Spleen (tissue), 11 donors: ENCODE results near the gene EXOC3. TPM values are rescaled to one million over a fixed set of nuclear protein-coding genes. Genes with fewer than 3 reads are reported as not detected.

Experiments
- DNase-seq: peaks from one replicate; pipeline ENCODE4 v3.0.0-alpha.2; 2020
- H3K27ac ChIP-seq, 8 donors: fragments of 200-600 bp; sonication (generic) in 7 of 8; 1 replicate in 4 of 8; 2 replicates in 4 of 8; pipeline versions ENCODE4 v1.5.0 to v1.8.0; 2016 to 2021; ENCODE audit warnings: inconsistent platforms in 4 of 8, mild to moderate bottlenecking in 4 of 8, moderate library complexity in 1 of 8
- H3K27me3 ChIP-seq, 7 donors: fragments of 200-600 bp; sonication (generic) in 6 of 7; replicated peaks in 1 of 7; 1 replicate in 4 of 7; 2 replicates in 3 of 7; pipeline versions ENCODE4 v1.5.0 to v1.8.0; 2016 to 2021; ENCODE audit warnings: inconsistent platforms in 3 of 7, mild to moderate bottlenecking in 1 of 7
- H3K36me3 ChIP-seq, 6 donors: fragments of 200-600 bp; sonication (generic) in 5 of 6; 1 replicate in 4 of 6; 2 replicates in 2 of 6; pipeline versions ENCODE4 v1.5.0 to v1.8.0; 2016 to 2021; ENCODE audit warnings: inconsistent platforms in 2 of 6
- H3K4me1 ChIP-seq, 6 donors: fragments of 200-600 bp; sonication (generic) in 5 of 6; 1 replicate in 3 of 6; 2 replicates in 3 of 6; pipeline versions ENCODE4 v1.5.0 to v1.8.0; 2016 to 2021; ENCODE audit warnings: inconsistent platforms in 3 of 6
- H3K4me3 ChIP-seq, 8 donors: fragments of 200-600 bp; sonication (generic) in 7 of 8; 1 replicate in 4 of 8; 2 replicates in 4 of 8; pipeline versions ENCODE4 v1.5.0 to v1.8.0; 2016 to 2021; ENCODE audit warnings: inconsistent platforms in 4 of 8, mild to moderate bottlenecking in 4 of 8, moderate library complexity in 2 of 8
- H3K9me3 ChIP-seq, 8 donors: fragments of 200-600 bp; sonication (generic) in 7 of 8; 1 replicate in 4 of 8; 2 replicates in 4 of 8; pipeline versions ENCODE4 v1.5.0 to v1.8.0; 2016 to 2021; ENCODE audit warnings: inconsistent platforms in 4 of 8
- CTCF ChIP-seq, 11 experiments: fragments of 200-600 bp in 7 of 11; fragments of 450-650 bp in 4 of 11; sonication (generic) in 4 of 11; IDR thresholded peaks in 8 of 11; conservative IDR thresholded peaks in 3 of 11; 1 replicate in 7 of 11; 2 replicates in 4 of 11; pipeline versions ENCODE4 v1.4.0 to v1.8.0; 2016 to 2021; ENCODE audit warnings: antibody characterized with exemption in 11 of 11, inconsistent platforms in 4 of 11, mild to moderate bottlenecking in 1 of 11
- POLR2A ChIP-seq, 3 donors: fragments of 450-650 bp; IDR thresholded peaks; one replicate each; pipeline ENCODE4 v1.5.1; 2017; ENCODE audit warnings: antibody characterized with exemption in 3 of 3, mild to moderate bottlenecking in 1 of 3
- POLR2AphosphoS5 ChIP-seq, 3 donors: sonication (generic); formaldehyde crosslinking; IDR thresholded peaks; one replicate each; pipeline ENCODE4 v1.5.1; 2017; ENCODE audit warnings: antibody characterized with exemption in 3 of 3
- WGBS, 5 donors: extraction: QIAGEN DNeasy Blood & Tissue Kit in 3 of 5; methylation state at CpG; one replicate each; pipeline versions ENCODE4 v1.1.5 to v1.1.7; 2013 to 2018; 5-methylcytosine and 5-hydroxymethylcytosine counted together
- intact Hi-C: fragments of 100-400 bp; cut with DNase I; formaldehyde crosslinking; loops from one replicate; pipeline ENCODE4 v1.15.0; 2023; ENCODE audit warnings: low total_unique reads
- polyA plus RNA-seq, 3 donors: library from polyadenylated mRNA; stranded (reverse); fragments of 200-250 nt; gene quantifications; one replicate each; pipeline ENCODE4 v1.2.1, GENCODE V29; 2013
- total RNA-seq, 7 donors: library from RNA; depleted of rRNA in 3 of 7; stranded (reverse); fragments of >200 nt in 3 of 7; fragmentation: NEBNext Ultra II Directional in 4 of 7; extraction: Animal tissue kit (Norgen Biotek cat#: 25700) in 4 of 7; gene quantifications; one replicate each; pipeline versions ENCODE4 v1.1.0 to v1.2.1, GENCODE V29; 2016 to 2021
- donor health status: healthy with polysubstance abuse.
- donor health status: DM: no; HTN: no; CAD: no; lungs with moderate emphysema.
- donor health status: DM: no; HTN: no; CAD: no.
- donor health status: Bipolar disorder and iron deficiency.
- donor health status: healthy.
- donor health status: DM: no; HTN: no; CAD: no.
- donor health status: DM: yes; HTN: yes; CAD: no.

Gene EXOC3
- total and polyA plus RNA-seq, 10 donors = 22.7 to 87.0 (median 71.0) TPM

DNA sequence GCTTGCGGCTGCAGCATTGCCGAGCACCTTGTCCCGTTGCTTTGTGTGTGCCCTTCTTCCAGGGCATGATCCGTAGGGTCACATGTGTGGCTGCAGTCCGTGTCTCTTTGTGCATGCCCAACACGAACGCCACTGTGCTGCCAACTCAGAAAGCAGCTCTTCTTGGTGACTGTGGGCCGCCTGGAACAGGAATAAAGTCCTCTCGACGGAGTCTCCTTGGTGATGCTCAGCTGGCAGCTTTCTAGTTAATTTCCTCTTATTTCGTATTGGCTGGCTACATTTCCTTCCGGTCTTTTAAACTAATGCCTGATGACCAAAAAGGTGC is 5.8 kb downstream of the EXOC3 start:
- H3K4me1 ChIP-seq = peaks cover 7 to 68% (median 20%) of the 10 kb centered on the region in 6 donors
- 81 to 92% (median 85%) methylated on average over 12 of the region's 12 CpGs for WGBS, 5 donors
- peak overlapping the region in 4 of 8 donors; percentile 54 to 72 (median 62) for H3K27ac ChIP-seq
- H3K27me3 ChIP-seq = no peaks in the 10 kb centered on the region
- H3K9me3 ChIP-seq = peaks cover 0 to 27% (median 22%) of the 10 kb centered on the region in 8 donors
- no peak for DNase-seq
- H3K4me3 ChIP-seq = no peak overlapping the region
- peaks cover 0 to 82% (median 68%) of the 10 kb centered on the region in 6 donors for H3K36me3 ChIP-seq
- intact Hi-C loops = no loop called here
- TF ChIP-seq CTCF (IDR thresholded peaks at IDR 0.05 in 8 of 11, conservative IDR thresholded peaks at IDR 0.05 in 3 of 11) = no peak

- intact Hi-C loops = no loop called here
- TF ChIP-seq POLR2A (IDR thresholded peaks at IDR 0.05) (no peak), CTCF (IDR thresholded peaks at IDR 0.05 in 8 of 11, conservative IDR thresholded peaks at IDR 0.05 in 3 of 11) (no peak), POLR2AphosphoS5 (IDR thresholded peaks at IDR 0.05) (no peak)
- no peak for DNase-seq
- whole genome bisulfite sequencing, 5 donors = 85 to 94% (median 93%) methylated on average over 5 of the region's 5 CpGs
- Histone ChIP-seq H3K27ac (no peak overlapping the region), H3K9me3 (peaks cover 0 to 27% (median 22%) of the 10 kb centered on the region in 8 donors), H3K4me1 (peaks cover 3 to 68% (median 15%) of the 10 kb centered on the region in 6 donors), H3K27me3 (no peaks in the 10 kb centered on the region), H3K4me3 (no peak overlapping the region), H3K36me3 (peaks cover 0 to 86% (median 72%) of the 10 kb centered on the region in 6 donors)
These were observed 6.2 kb downstream of the EXOC3 start for GRCh38 chr5:449151-449550.

- Histone ChIP-seq H3K27me3 (no peaks in the 10 kb centered on the region), H3K4me1 (peaks cover 0 to 50% (median 8%) of the 10 kb centered on the region in 6 donors), H3K4me3 (no peak overlapping the region), H3K36me3 (peaks cover 0 to 100% (median 92%) of the 10 kb centered on the region in 6 donors), H3K27ac (no peak overlapping the region), H3K9me3 (peaks cover 0 to 27% (median 22%) of the 10 kb centered on the region in 8 donors)
- TF ChIP-seq POLR2A (IDR thresholded peaks at IDR 0.05) = no peak
- TF ChIP-seq CTCF (IDR thresholded peaks at IDR 0.05 in 8 of 11, conservative IDR thresholded peaks at IDR 0.05 in 3 of 11) = no peak
- TF ChIP-seq POLR2AphosphoS5 (IDR thresholded peaks at IDR 0.05) = no peak
- 77 to 97% (median 86%) methylated on average over 5 of the region's 5 CpGs for WGBS, 5 donors
- intact Hi-C loops = no loop called here
- DNase-seq = no peak
These were observed 8.8 kb downstream of the EXOC3 start for GRCh38 chr5:451587-452458.

DNA sequence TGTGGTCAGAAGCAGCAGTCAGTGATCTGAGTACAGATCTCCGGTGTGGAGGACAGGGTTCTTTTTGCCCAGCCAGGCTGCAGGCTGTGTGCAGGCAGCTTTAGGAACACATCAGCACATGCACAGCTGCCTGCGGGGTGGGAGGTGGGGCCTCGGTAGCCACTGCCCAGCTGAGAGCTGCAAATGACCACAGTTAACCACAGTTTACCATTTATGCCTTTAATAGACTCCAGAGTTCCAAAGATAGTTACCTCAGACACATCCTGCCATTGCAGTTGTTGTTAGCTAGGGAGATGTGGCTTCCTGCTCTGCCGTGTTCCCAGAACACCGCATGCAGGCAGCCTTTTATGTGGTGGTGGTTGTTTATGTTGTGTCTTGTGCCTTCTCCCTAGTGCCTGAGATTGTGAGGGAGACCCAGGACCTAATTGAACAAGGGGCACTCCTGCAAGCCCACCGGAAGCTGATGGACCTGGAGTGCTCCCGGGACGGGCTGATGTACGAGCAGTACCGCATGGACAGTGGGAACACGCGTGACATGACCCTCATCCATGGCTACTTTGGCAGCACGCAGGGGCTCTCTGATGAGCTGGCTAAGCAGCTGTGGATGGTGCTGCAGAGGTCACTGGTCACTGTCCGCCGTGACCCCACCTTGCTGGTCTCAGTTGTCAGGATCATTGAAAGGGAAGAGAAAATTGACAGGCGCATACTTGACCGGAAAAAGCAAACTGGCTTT is 10.2 kb downstream of the EXOC3 start:
- 86 to 97% (median 95%) methylated on average over 16 to 17 of the region's 17 CpGs for WGBS, 5 donors
- TF ChIP-seq POLR2AphosphoS5 (IDR thresholded peaks at IDR 0.05) (no peak), POLR2A (IDR thresholded peaks at IDR 0.05) (no peak), CTCF (IDR thresholded peaks at IDR 0.05 in 8 of 11, conservative IDR thresholded peaks at IDR 0.05 in 3 of 11) (no peak)
- H3K27ac ChIP-seq = peak overlapping the region in 1 of 8 donors; percentile 19
- H3K27me3 ChIP-seq = no peaks in the 10 kb centered on the region
- H3K4me1 ChIP-seq = peaks cover 0 to 36% (median 4%) of the 10 kb centered on the region in 6 donors
- H3K36me3 ChIP-seq = peaks cover 0 to 100% (median 95%) of the 10 kb centered on the region in 6 donors
- no peak overlapping the region for H3K4me3 ChIP-seq
- DNase-seq = peak; percentile 59
- intact Hi-C loops = no loop called here
- H3K9me3 ChIP-seq = peaks cover 0 to 27% (median 22%) of the 10 kb centered on the region in 8 donors
